A549 (cell line): ENCODE results near the gene NR2F2.
A peak's percentile ranks its signal among the peaks of the same experiment; 100 is the strongest.

Experiments used
- HDAC2 ChIP-seq: fragments of 200-600 bp; sonication (generic); IDR thresholded peaks from 2 replicates; pipeline ENCODE4 v1.6.1; 2016
- NR3C1 ChIP-seq: fragments of >200 bp; sonication (Bioruptor Twin); formaldehyde crosslinking; IDR thresholded peaks from 3 replicates; pipeline ENCODE4 v1.6.1; 2017
- SMC3 ChIP-seq: fragments of >200 bp; sonication (Bioruptor Twin); formaldehyde crosslinking; IDR thresholded peaks from 3 replicates; pipeline ENCODE4 v1.6.1; 2018; ENCODE audit warnings: inconsistent platforms
- TF ChIP-seq, protein P1 (sequence below): fragments of 450-650 bp; IDR thresholded peaks from 2 replicates; pipeline ENCODE4 v1.6.1; 2014; ENCODE audit warnings: antibody characterized with exemption
- TF ChIP-seq, protein P2 (sequence below): fragments of >200 bp; sonication (Bioruptor Twin); formaldehyde crosslinking; IDR thresholded peaks from 3 replicates; pipeline ENCODE4 v1.5.1; 2016

DNA sequence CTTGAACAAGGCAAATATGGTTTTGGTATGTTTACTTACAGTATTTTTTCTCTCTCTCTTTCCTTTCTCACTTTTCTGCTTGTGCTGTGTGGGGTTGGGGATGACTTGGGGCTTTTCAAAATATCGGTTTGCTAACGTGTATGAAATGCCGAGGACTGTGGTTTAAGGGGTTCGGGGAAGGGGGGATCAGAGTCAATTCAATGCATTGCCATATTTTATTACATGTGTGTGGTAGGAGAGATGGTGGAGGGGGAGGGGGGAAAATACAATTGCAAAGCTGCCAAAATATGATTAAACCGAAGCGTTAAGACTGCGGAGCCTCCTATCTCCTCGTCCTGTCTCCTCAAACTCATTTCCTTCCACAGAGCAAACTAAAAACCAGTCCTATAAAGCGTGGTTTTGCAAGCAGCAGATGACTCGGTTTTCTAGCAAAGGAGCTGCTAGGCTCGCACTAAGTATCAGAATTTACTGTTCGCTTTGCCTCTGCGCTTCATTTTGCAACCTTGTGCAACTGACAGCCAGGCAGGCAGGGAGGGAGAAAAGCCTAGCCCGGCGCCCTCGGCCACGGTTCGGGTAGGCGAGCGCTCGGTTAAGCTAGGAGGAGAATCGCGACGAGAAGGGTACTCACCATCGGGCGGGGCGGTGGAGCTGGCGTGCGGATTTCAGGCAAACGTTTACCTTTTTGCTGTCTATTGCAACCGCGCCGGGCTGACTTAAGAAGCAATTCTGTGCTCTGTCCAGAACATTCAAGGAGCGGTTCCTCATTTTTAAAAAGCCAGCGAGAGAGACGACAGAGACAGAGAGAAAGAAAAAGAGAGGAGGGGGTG lies 4.0 kb upstream of the NR2F2 start:
- TF ChIP-seq SMC3 (no peak; the same call in 2 of the 3 replicates), NR3C1 (no peak), HDAC2 (0 out of 2 replicates have a peak, but pooled peaks have one; percentile 8)
- TF ChIP-seq, protein P1, sequence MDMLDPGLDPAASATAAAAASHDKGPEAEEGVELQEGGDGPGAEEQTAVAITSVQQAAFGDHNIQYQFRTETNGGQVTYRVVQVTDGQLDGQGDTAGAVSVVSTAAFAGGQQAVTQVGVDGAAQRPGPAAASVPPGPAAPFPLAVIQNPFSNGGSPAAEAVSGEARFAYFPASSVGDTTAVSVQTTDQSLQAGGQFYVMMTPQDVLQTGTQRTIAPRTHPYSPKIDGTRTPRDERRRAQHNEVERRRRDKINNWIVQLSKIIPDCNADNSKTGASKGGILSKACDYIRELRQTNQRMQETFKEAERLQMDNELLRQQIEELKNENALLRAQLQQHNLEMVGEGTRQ: no peak
- TF ChIP-seq, protein P2, sequence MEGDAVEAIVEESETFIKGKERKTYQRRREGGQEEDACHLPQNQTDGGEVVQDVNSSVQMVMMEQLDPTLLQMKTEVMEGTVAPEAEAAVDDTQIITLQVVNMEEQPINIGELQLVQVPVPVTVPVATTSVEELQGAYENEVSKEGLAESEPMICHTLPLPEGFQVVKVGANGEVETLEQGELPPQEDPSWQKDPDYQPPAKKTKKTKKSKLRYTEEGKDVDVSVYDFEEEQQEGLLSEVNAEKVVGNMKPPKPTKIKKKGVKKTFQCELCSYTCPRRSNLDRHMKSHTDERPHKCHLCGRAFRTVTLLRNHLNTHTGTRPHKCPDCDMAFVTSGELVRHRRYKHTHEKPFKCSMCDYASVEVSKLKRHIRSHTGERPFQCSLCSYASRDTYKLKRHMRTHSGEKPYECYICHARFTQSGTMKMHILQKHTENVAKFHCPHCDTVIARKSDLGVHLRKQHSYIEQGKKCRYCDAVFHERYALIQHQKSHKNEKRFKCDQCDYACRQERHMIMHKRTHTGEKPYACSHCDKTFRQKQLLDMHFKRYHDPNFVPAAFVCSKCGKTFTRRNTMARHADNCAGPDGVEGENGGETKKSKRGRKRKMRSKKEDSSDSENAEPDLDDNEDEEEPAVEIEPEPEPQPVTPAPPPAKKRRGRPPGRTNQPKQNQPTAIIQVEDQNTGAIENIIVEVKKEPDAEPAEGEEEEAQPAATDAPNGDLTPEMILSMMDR: no peak
